Brain microvascular endothelial cell (primary cell): Measurements from ENCODE around the gene NLRP5.
A peak's percentile ranks its signal among the peaks of the same experiment; 100 is the strongest.

Source experiments
- DNase-seq: peaks from one replicate; pipeline ENCODE4 v3.0.0-alpha.2; 2020
- H3K27ac ChIP-seq: fragments of 250-450 bp; sonication (Bioruptor Pico); 2 replicates; pipeline ENCODE4 v1.5.1; 2020; ENCODE audit warnings: mild to moderate bottlenecking, moderate library complexity
- H3K27me3 ChIP-seq: fragments of 250-450 bp; sonication (Bioruptor Pico); replicated peaks from 2 replicates; pipeline ENCODE4 v1.5.1; 2020; ENCODE audit warnings: mild to moderate bottlenecking
- H3K36me3 ChIP-seq: fragments of 250-450 bp; sonication (Bioruptor Pico); replicated peaks from 2 replicates; pipeline ENCODE4 v1.5.1; 2020; ENCODE audit warnings: mild to moderate bottlenecking
- H3K4me3 ChIP-seq: 2 replicates; pipeline ENCODE4 v1.5.1; 2011; ENCODE audit warnings: low read depth, mild to moderate bottlenecking, control low read depth, low read length, moderate library complexity
- CTCF ChIP-seq: IDR thresholded peaks from 2 replicates; pipeline ENCODE4 v1.5.1; 2011; ENCODE audit warnings: low read depth, mild to moderate bottlenecking, moderate library complexity, low read length, control low read depth, inconsistent platforms; ENCODE audit errors: missing control alignments
- in situ Hi-C: cut with HindIII; loops from 2 replicates; pipeline ENCODE4 v1.10.0; 2017; ENCODE audit warnings: low sequenced_read_pairs, low pct_ligation_motif_present

Gene NLRP5

GRCh38 chr19:56091751-56092546, 105.4 kb downstream of the NLRP5 start:
- DNase-seq = no peak
- Histone ChIP-seq H3K27ac (peak overlapping the region; percentile 14), H3K36me3 (peaks cover 10% of the 10 kb centered on the region), H3K4me3 (no peak overlapping the region), H3K27me3 (no peaks in the 10 kb centered on the region)
- in situ Hi-C loops = no loop called here
- no peak for TF ChIP-seq CTCF

- in situ Hi-C loops = no loop called here
- no peak overlapping the region for H3K27ac ChIP-seq
- peaks cover 16% of the 10 kb centered on the region for H3K36me3 ChIP-seq
- no peak for DNase-seq
- TF ChIP-seq CTCF = no peak
- no peaks in the 10 kb centered on the region for H3K27me3 ChIP-seq
- no peak overlapping the region for H3K4me3 ChIP-seq
These were observed 106.4 kb downstream of the NLRP5 start for GRCh38 chr19:56092685-56093631.

GRCh38 chr19:56094449-56094848, 107.9 kb downstream of the NLRP5 start:
- Histone ChIP-seq H3K4me3 (no peak overlapping the region), H3K36me3 (peaks cover 16% of the 10 kb centered on the region)

GRCh38 chr19:56096665-56097064, 110.1 kb downstream of the NLRP5 start:
- Histone ChIP-seq H3K4me3 (no peak overlapping the region), H3K27me3 (no peaks in the 10 kb centered on the region), H3K36me3 (peaks cover 16% of the 10 kb centered on the region), H3K27ac (no peak overlapping the region)
- no peak for DNase-seq
- no peak for TF ChIP-seq CTCF
- in situ Hi-C loops = no loop called here

More at GRCh38 chr19:56094449-56094848, 107.9 kb downstream of the NLRP5 start:
- in situ Hi-C loops = no loop called here
- Histone ChIP-seq H3K27me3 (no peaks in the 10 kb centered on the region), H3K27ac (no peak overlapping the region)
- no peak for DNase-seq
- no peak for TF ChIP-seq CTCF

GRCh38 chr19:56097306-56097705, 110.7 kb downstream of the NLRP5 start:
- TF ChIP-seq CTCF = no peak
- Histone ChIP-seq H3K27ac (no peak overlapping the region), H3K27me3 (no peaks in the 10 kb centered on the region), H3K4me3 (no peak overlapping the region), H3K36me3 (peaks cover 17% of the 10 kb centered on the region)
- in situ Hi-C loops = no loop called here
- no peak for DNase-seq
